B cell (primary cell): Measurements from ENCODE around the gene RBM39. TPM values are rescaled to one million over a fixed set of nuclear protein-coding genes. Genes with fewer than 3 reads are reported as not detected.
A peak's percentile ranks its signal among the peaks of the same experiment; 100 is the strongest.

Source experiments
- ATAC-seq: fragments of 200-7000 bp; cut with Tn5 transposase; one replicate; pipeline ENCODE4 v1.10.0; 2021; ENCODE audit warnings: low read depth, mild to moderate bottlenecking, moderate number of reproducible peaks, moderate library complexity
- CTCF ChIA-PET: fragments of 350-600 bp; sonication (Branson Sonifier 250); formaldehyde crosslinking; loops from one replicate; lab custom pipeline; 2021; ENCODE audit warnings: antibody characterized with exemption, inconsistent platforms; lab: Charles Lee
- POLR2A ChIA-PET: fragments of 350-600 bp; sonication (Branson Sonifier 250); formaldehyde crosslinking; loops from one replicate; lab custom pipeline; 2021; ENCODE audit warnings: antibody characterized with exemption; lab: Charles Lee
- DNase-seq: peaks from one replicate; pipeline ENCODE4 v3.0.0; 2013
- H2AFZ ChIP-seq: 2 replicates; pipeline ENCODE4 v1.6.1; 2012; ENCODE audit warnings: mild to moderate bottlenecking, low read depth, low read length; ENCODE audit not compliant: insufficient read depth, poor library complexity, severe bottlenecking
- H3K27ac ChIP-seq, 2 donors: 1 replicate in 1 of 2; 2 replicates in 1 of 2; pipeline ENCODE4 v1.5.1; 2012 to 2013; ENCODE audit warnings: low read length in 2 of 2, mild to moderate bottlenecking in 2 of 2, moderate library complexity in 1 of 2
- H3K27me3 ChIP-seq, 4 experiments: fragments of 200-600 bp in 1 of 4; sonication (generic) in 1 of 4; replicated peaks in 1 of 4; 1 replicate in 2 of 4; 2 replicates in 2 of 4; pipeline versions ENCODE4 v1.6.1 to v1.7.0; 2013 to 2016; ENCODE audit warnings: low read length in 3 of 4, mild to moderate bottlenecking in 2 of 4, mixed read lengths in 1 of 4, moderate library complexity in 1 of 4; ENCODE audit not compliant: insufficient read depth in 4 of 4, control insufficient read depth in 3 of 4; ENCODE audit errors: control extremely low read depth in 1 of 4
- H3K36me3 ChIP-seq, 2 experiments: replicated peaks in 1 of 2; 1 replicate in 1 of 2; 2 replicates in 1 of 2; pipeline versions ENCODE4 v1.6.1 to v1.7.1; 2013; ENCODE audit warnings: low read length in 1 of 2; ENCODE audit not compliant: insufficient read depth in 2 of 2, control insufficient read depth in 1 of 2; ENCODE audit errors: control extremely low read depth in 1 of 2, extremely low read depth in 1 of 2
- H3K4me1 ChIP-seq, 2 donors: fragments of 200-600 bp in 1 of 2; sonication (generic) in 1 of 2; 1 replicate in 1 of 2; 2 replicates in 1 of 2; pipeline versions ENCODE4 v1.5.1 to v1.6.1; 2013 to 2017; ENCODE audit warnings: low read length in 2 of 2; ENCODE audit not compliant: control insufficient read depth in 2 of 2, insufficient read depth in 2 of 2
- H3K4me2 ChIP-seq: replicated peaks from 2 replicates; pipeline ENCODE3; 2012; ENCODE audit warnings: mild to moderate bottlenecking, low read depth, low read length; ENCODE audit not compliant: poor library complexity, severe bottlenecking
- H3K4me3 ChIP-seq, 5 experiments: fragments of 200-600 bp in 1 of 5; sonication (generic) in 1 of 5; 1 replicate in 3 of 5; 2 replicates in 2 of 5; pipeline versions ENCODE4 v1.5.1 to v1.7.0; 2011 to 2016; ENCODE audit warnings: low read length in 4 of 5, mild to moderate bottlenecking in 4 of 5, low read depth in 2 of 5, control low read depth in 1 of 5, moderate library complexity in 1 of 5; ENCODE audit not compliant: insufficient read depth in 1 of 5; ENCODE audit errors: control extremely low read depth in 1 of 5, extremely low read depth in 1 of 5
- H3K79me2 ChIP-seq: fragments of 200-600 bp; sonication (generic); one replicate; pipeline ENCODE4 v1.6.0; 2016; ENCODE audit warnings: low read length; ENCODE audit not compliant: control insufficient read depth, insufficient read depth
- H3K9ac ChIP-seq: fragments of 200-600 bp; sonication (generic); 2 replicates; pipeline ENCODE4 v1.6.1; 2017; ENCODE audit warnings: mild to moderate bottlenecking, low read length, moderate library complexity
- H3K9me3 ChIP-seq, 3 donors: one replicate each; pipeline versions ENCODE4 v1.6.1 to v1.7.1; 2013; ENCODE audit warnings: low read length in 2 of 3; ENCODE audit not compliant: control insufficient read depth in 2 of 3, insufficient read depth in 1 of 3; ENCODE audit errors: control extremely low read depth in 1 of 3
- H4K20me1 ChIP-seq: 2 replicates; pipeline ENCODE4 v1.6.0; 2012; ENCODE audit warnings: mild to moderate bottlenecking, low read length; ENCODE audit not compliant: insufficient read depth, control insufficient read depth, poor library complexity, severe bottlenecking
- H3K27ac Mint-ChIP-seq: one replicate; pipeline ENCODE4 v1.8.0; 2021; ENCODE audit warnings: mixed read lengths
- H3K27me3 Mint-ChIP-seq: one replicate; pipeline ENCODE4 v1.8.0; 2021; ENCODE audit warnings: mixed read lengths
- H3K4me1 Mint-ChIP-seq: one replicate; pipeline ENCODE4 v1.8.0; 2021; ENCODE audit warnings: mixed read lengths
- H3K4me3 Mint-ChIP-seq: one replicate; pipeline ENCODE4 v1.8.0; 2021; ENCODE audit warnings: mixed read lengths
- H3K9me3 Mint-ChIP-seq: one replicate; pipeline ENCODE4 v1.8.0; 2022; ENCODE audit warnings: mixed read lengths; ENCODE audit not compliant: insufficient read depth
- EZH2 ChIP-seq: IDR thresholded peaks from 2 replicates; pipeline ENCODE4 v1.6.1; 2012; ENCODE audit warnings: borderline replicate concordance, low read depth, mild to moderate bottlenecking, moderate library complexity, low read length; ENCODE audit not compliant: insufficient read depth, poor library complexity, severe bottlenecking
- WGBS: methylation state at CpG from one replicate; pipeline ENCODE4 v1.1.5; 2013; ENCODE audit warnings: missing lambda C conversion rate; ENCODE audit not compliant: insufficient coverage; 5-methylcytosine and 5-hydroxymethylcytosine counted together
- intact Hi-C: fragments of 100-400 bp; cut with micrococcal nuclease; formaldehyde crosslinking; loops from one replicate; pipeline ENCODE4 v1.10.0; 2022
- polyA plus RNA-seq: library from polyadenylated mRNA; depleted of rRNA; stranded (reverse); fragments of >200 nt; gene quantifications from 2 replicates; pipeline ENCODE4 v1.2.3, GENCODE V29; 2012
- total RNA-seq, 2 donors: library from RNA; stranded (reverse); fragments of 120-200 nt in 1 of 2; gene quantifications; 1 replicate in 1 of 2; 2 replicates in 1 of 2; pipeline versions ENCODE4 v1.2.3 to v1.2.4, GENCODE V29; 2013 to 2022
- TF ChIP-seq, protein P1 (sequence below): fragments of 200-600 bp; IDR thresholded peaks from one replicate; pipeline ENCODE4 v1.8.0; 2022; ENCODE audit warnings: antibody characterized with exemption, mild to moderate bottlenecking

Gene RBM39
- total and polyA plus RNA-seq, 2 donors (not counting 1 experiment from before 2014, with no cell fraction given) = 217 to 689 TPM

DNA sequence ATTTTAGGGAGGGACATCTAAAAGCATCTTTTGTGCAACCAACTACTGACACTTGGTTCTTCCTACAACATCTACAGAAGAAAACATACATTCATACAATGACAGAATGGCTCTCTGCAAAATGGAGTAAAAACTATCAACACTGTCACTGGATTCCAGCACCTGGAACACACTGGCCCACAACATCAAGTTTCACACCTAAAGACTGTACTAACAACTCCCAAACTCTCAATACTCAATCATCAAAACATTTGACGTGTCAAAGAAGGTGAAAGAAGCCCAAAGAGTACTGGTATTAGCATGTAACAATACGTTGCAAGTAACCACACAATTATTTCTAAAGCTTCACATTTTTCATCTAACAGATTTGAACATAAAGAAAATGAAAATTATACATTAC, 79.5 kb downstream of the RBM39 start:
- H3K36me3 ChIP-seq = no peaks in the 10 kb centered on the region
- peak overlapping the region; percentile 90 for H3K9ac ChIP-seq
- H3K27me3 ChIP-seq = no peaks in the 10 kb centered on the region
- peak overlapping the region; percentile 84 for H3K4me2 ChIP-seq
- no peak for TF ChIP-seq EZH2
- TF ChIP-seq, protein P1, sequence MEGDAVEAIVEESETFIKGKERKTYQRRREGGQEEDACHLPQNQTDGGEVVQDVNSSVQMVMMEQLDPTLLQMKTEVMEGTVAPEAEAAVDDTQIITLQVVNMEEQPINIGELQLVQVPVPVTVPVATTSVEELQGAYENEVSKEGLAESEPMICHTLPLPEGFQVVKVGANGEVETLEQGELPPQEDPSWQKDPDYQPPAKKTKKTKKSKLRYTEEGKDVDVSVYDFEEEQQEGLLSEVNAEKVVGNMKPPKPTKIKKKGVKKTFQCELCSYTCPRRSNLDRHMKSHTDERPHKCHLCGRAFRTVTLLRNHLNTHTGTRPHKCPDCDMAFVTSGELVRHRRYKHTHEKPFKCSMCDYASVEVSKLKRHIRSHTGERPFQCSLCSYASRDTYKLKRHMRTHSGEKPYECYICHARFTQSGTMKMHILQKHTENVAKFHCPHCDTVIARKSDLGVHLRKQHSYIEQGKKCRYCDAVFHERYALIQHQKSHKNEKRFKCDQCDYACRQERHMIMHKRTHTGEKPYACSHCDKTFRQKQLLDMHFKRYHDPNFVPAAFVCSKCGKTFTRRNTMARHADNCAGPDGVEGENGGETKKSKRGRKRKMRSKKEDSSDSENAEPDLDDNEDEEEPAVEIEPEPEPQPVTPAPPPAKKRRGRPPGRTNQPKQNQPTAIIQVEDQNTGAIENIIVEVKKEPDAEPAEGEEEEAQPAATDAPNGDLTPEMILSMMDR = no peak
- CTCF ChIA-PET = interaction anchor here (1.3 to 1.5 kb wide), 2 partner anchors 37 to 43 kb away, joined by 3 to 4 read pairs; partner anchors contain the start of genes NFS1 and ROMO1
- intact Hi-C loops = no loop called here
- Mint-ChIP-seq H3K9me3 (no peaks in the 10 kb centered on the region), H3K4me3 (peak overlapping the region; percentile 92), H3K4me1 (peaks cover 62% of the 10 kb centered on the region), H3K27me3 (no peaks in the 10 kb centered on the region), H3K27ac (peak overlapping the region; percentile 17)
- no CpG with 5 or more reads among the region's 2 CpGs for WGBS
- H2AFZ ChIP-seq = no peak overlapping the region
- H3K79me2 ChIP-seq = peaks cover 73% of the 10 kb centered on the region
- peaks cover 11% of the 10 kb centered on the region for H4K20me1 ChIP-seq
- ATAC-seq (no peak), DNase-seq (no peak)
- peak overlapping the region in 2 of 5 experiments; percentile 76 to 92 for H3K4me3 ChIP-seq
- peak overlapping the region; percentile 14 to 96 for H3K27ac ChIP-seq
- H3K4me1 ChIP-seq = peaks cover 44 to 48% of the 10 kb centered on the region in 2 donors
- POLR2A ChIA-PET = interaction anchor here (3.3 kb wide), 1 partner anchor 80 kb away, joined by 32 read pairs; the partner anchor contains the start of gene RBM39
- no peaks in the 10 kb centered on the region for H3K9me3 ChIP-seq

DNA sequence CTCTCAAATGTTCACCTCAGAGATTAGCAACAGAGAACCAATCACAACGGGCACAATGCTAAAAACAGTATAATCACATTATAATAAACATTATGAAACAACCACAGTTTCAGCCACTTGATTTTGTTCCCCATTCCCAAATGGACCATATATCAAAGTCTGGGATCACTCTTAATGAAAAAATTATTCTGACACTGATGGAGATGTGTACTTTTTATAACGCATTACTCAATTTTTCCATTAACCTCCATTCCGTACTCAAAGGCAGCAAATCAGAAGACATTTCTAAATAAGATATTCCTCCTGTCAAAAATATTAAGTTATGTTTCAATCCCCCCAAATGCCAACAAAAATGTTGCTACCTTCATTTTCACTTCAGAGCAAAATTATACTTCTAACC, 80.2 kb downstream of the RBM39 start:
- peak overlapping the region; percentile 15 to 96 for H3K27ac ChIP-seq
- TF ChIP-seq EZH2 = no peak
- TF ChIP-seq, protein P1 = no peak
- CTCF ChIA-PET = interaction anchor here (0.6 kb wide), 1 partner anchor 58 kb away, joined by 3 read pairs; no protein-coding TSS in a partner anchor
- H3K4me2 ChIP-seq = peak overlapping the region; percentile 84
- H3K4me1 ChIP-seq = peaks cover 44 to 54% of the 10 kb centered on the region in 2 donors
- peaks cover 80% of the 10 kb centered on the region for H3K79me2 ChIP-seq
- WGBS = 0% methylated on average over 1 of the region's 3 CpGs
- Mint-ChIP-seq H3K4me3 (peak overlapping the region; percentile 92), H3K27ac (peak overlapping the region; percentile 54), H3K4me1 (peaks cover 68% of the 10 kb centered on the region), H3K27me3 (no peaks in the 10 kb centered on the region), H3K9me3 (no peaks in the 10 kb centered on the region)
- POLR2A ChIA-PET = no interaction called here
- H2AFZ ChIP-seq = no peak overlapping the region
- DNase-seq (no peak), ATAC-seq (no peak)
- H3K36me3 ChIP-seq = no peaks in the 10 kb centered on the region
- no peaks in the 10 kb centered on the region for H3K9me3 ChIP-seq
- intact Hi-C loops = no loop called here
- H3K9ac ChIP-seq = peak overlapping the region; percentile 90
- peaks cover 11% of the 10 kb centered on the region for H4K20me1 ChIP-seq
- peak overlapping the region in 1 of 5 experiments; percentile 76 for H3K4me3 ChIP-seq
- no peaks in the 10 kb centered on the region for H3K27me3 ChIP-seq
